GM12872 (cell line): ENCODE results near the gene THEMIS2.

Source experiments
- TF ChIP-seq, protein P1 (sequence below): IDR thresholded peaks from 3 replicates; pipeline ENCODE4 v1.5.1; 2011; ENCODE audit warnings: low read depth, mild to moderate bottlenecking, low read length, moderate library complexity; ENCODE audit not compliant: insufficient read depth

The THEMIS2 gene

DNA sequence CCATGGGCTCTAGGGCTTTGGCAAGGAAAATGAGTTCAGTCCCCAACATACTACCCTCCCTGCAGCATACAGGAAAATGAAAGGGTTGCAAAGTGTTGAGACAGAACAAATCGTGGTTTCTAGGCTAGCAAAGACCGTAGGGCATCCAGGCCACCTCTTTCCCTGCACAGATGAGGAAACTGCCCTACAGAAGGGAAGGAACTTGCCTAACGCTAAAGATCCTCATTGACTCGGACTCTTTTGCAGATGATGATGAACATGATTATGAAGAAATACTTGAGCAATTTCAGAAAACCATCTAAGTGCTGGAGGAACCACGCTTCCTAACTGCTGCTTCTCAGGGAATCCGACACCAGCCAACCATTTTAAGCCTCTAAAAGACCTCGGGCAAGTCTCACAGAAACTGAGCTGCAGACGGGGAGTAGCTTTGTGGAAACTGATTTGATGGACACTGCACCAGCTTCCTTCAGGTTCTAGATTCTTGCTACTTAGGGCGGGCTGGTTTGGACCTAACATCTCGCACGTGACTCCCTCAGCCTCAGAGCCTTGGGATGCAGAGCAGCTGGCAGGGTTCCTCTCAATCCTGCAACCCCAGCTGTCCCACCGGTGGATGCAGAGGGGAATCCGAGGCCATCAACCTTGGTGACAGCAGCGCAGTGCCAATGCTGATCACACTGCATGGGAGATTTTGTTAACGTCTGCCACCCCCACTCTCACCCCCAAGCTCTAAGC is 13.4 kb downstream of the THEMIS2 start:
- TF ChIP-seq, protein P1, sequence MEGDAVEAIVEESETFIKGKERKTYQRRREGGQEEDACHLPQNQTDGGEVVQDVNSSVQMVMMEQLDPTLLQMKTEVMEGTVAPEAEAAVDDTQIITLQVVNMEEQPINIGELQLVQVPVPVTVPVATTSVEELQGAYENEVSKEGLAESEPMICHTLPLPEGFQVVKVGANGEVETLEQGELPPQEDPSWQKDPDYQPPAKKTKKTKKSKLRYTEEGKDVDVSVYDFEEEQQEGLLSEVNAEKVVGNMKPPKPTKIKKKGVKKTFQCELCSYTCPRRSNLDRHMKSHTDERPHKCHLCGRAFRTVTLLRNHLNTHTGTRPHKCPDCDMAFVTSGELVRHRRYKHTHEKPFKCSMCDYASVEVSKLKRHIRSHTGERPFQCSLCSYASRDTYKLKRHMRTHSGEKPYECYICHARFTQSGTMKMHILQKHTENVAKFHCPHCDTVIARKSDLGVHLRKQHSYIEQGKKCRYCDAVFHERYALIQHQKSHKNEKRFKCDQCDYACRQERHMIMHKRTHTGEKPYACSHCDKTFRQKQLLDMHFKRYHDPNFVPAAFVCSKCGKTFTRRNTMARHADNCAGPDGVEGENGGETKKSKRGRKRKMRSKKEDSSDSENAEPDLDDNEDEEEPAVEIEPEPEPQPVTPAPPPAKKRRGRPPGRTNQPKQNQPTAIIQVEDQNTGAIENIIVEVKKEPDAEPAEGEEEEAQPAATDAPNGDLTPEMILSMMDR, result no peak

DNA sequence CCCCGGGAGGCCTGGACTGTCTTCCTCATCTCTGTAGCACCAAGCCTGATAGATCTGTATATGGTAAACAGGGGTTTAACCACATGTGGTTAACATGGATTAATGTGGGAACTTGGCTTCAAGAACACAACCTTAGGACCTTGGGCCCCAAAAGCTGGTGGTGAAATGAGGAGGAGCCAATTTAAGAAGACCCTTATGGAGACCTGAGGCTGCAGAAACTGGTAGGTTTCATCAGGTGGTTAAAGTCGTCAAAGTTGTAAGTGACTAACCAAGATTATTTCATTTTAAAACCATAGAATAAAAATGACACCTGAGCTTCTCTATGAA is 14.0 kb downstream of the THEMIS2 start:
- TF ChIP-seq, protein P1, result no peak

DNA sequence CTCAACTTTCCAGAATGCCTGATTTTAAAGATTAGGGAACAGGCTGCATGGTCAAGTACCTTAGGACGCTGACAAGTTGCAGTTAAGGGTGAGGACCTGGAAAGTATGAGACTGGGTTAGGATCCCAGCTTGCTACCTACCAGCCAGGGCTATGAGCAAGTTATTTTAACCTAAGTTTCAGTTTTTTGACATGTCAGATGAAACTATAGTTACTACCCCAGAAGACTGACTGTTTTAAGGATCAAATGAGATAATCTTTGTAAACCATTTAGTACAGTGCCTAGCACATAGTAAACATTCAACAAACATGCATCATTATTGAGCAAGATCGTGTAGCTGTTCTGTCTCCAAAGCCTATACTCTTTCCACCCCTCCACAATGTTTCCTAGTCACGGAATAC is 14.4 kb downstream of the THEMIS2 start:
- TF ChIP-seq, protein P1, result no peak

DNA sequence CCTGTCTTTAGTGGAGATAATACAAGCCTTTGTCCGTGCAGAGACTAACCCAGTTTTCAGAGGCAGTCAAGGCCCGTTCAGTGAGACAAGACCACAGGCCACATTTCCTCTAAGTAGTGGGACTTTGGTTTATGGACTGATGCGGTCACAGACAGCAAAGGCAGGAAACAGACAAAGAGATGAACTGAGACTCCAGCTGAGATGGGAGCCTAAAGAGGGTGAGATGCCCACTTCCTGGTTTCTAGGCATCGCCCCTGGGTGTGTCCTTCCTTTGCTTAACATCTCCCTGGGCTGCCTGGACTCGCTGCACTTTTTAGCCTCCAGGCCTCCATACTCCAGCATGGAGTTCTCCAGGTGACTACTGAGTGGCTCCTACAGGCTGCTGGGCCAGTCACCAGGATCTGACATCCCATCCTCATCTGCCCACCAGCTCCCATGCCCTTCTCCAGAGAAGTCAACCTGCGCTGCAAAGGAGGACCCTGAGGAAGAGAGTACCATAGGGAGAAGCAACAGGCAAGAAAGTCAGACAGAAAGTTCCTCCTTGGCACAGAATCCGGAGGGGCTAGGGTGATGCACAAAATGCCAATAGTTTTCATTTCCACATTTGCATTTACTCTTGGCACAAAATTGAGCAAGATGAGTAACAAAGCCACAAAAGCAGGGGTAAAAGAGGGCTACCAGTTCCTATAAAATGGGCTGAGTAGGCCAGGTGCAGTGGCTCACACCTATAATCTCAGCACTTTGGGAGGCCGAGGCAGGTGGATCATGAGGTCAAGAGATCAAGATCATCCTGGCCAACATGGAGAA is 15.1 kb downstream of the THEMIS2 start:
- TF ChIP-seq, protein P1, result no peak

DNA sequence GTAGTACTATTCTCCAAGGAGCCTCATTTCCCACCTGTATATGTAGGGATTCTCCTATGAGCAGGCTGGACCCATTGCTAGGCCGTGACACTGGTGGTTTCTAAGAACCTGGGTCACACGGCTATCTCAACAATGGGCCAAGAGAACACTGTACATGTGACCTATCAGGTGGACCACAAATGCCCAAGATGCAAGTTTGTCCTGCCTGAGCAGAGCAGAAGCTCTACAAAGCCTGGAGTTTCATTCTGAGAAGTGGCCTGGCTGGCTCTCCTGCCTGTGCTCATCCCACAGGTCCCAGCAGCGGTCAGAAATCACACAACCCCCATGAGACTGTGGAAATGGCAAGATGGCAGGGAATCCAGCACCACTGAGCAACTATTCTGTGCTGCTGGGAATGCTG is 17.2 kb downstream of the THEMIS2 start:
- TF ChIP-seq, protein P1, result no peak

DNA sequence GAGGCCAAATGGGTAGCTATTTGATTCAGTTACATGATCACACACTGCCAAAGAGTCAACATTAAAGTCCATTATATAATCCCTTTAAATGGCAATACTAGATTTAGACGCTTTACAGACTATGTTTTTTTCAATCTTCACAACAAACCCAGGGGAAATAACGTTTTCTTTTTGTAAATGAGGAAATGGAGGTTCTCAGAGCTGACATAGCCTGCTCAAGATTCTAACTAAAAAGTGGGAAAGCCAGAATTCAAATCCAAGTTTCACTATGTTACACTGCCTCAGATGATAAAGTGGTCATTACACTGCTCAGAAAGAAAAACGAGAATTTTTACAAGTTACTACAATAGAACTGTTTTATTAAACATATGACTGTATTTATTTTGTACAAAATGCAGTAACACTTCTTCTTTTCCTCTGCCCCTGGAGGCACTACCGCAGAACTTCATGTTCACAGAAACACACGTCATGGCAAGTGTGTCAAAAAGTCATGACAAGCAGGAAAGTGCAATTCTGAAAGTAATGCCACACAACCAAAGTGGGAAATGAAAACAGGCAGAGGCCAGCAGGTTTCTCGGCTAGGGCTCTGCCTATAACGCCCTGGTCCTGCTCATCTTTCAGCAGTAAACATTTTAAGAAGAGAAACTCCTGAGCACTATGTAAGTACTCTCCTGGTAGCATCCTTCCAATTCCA is 19.0 kb downstream of the THEMIS2 start:
- TF ChIP-seq, protein P1, result peak; percentile 51; the same call in 2 of the 3 replicates

DNA sequence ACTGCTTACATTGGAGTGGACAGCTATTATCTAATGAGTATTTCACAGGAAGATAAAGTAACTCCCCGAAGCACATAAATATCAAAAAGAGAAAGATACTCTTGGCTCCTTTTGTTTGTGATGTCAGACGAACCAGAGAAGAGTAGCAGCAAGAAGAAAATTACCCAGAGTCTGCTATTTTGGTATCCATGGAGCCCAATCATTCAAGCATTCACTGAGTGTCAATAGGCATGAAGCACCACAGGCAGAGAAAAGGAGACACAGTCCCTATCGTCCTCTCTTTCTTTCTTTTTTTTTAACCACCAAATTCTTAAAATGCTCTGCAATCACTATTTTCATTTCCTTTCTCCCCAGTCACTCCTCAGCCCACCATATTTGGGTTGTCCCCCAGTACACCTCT is 22.2 kb downstream of the THEMIS2 start:
- TF ChIP-seq, protein P1, result no peak
